H9 (cell line): Measurements from ENCODE around the gene ALX4. TPM values are rescaled to one million over a fixed set of nuclear protein-coding genes. Genes with fewer than 3 reads are reported as not detected.

Source experiments
- DNase-seq: peaks from one replicate; pipeline ENCODE4 v3.0.0-alpha.2; 2017
- H2AFZ ChIP-seq: one replicate; pipeline ENCODE4 v1.6.1; 2013; ENCODE audit warnings: mild to moderate bottlenecking, low read length, control low read depth, moderate library complexity
- H2AK5ac ChIP-seq: 2 replicates; pipeline ENCODE4 v1.6.1; 2013; ENCODE audit warnings: low read length, control low read depth, mixed read lengths; ENCODE audit not compliant: insufficient read length
- H2BK120ac ChIP-seq: one replicate; pipeline ENCODE4 v1.6.1; 2013; ENCODE audit warnings: low read depth, mild to moderate bottlenecking, low read length, control low read depth, inconsistent platforms; ENCODE audit not compliant: poor library complexity, severe bottlenecking
- H2BK12ac ChIP-seq: 2 replicates; pipeline ENCODE4 v1.6.1; 2013; ENCODE audit warnings: low read length, control low read depth, mixed read lengths, low read depth; ENCODE audit not compliant: insufficient read length
- H2BK15ac ChIP-seq: 2 replicates; pipeline ENCODE4 v1.6.1; 2013; ENCODE audit warnings: low read depth, low read length, control low read depth
- H2BK20ac ChIP-seq: one replicate; pipeline ENCODE4 v1.6.1; 2013; ENCODE audit warnings: low read depth, mild to moderate bottlenecking, low read length, control low read depth, inconsistent platforms; ENCODE audit not compliant: poor library complexity, severe bottlenecking
- H2BK5ac ChIP-seq: 2 replicates; pipeline ENCODE4 v1.6.1; 2013; ENCODE audit warnings: low read length, control low read depth, mixed read lengths; ENCODE audit not compliant: insufficient read length
- H3K14ac ChIP-seq: 2 replicates; pipeline ENCODE4 v1.6.1; 2013; ENCODE audit warnings: low read length, control low read depth; ENCODE audit not compliant: insufficient read depth
- H3K18ac ChIP-seq: 2 replicates; pipeline ENCODE4 v1.6.1; 2013; ENCODE audit warnings: low read depth, mild to moderate bottlenecking, mixed read lengths, low read length, control low read depth; ENCODE audit not compliant: insufficient read length
- H3K23ac ChIP-seq: 2 replicates; pipeline ENCODE4 v1.6.1; 2013; ENCODE audit warnings: low read length, control low read depth, mixed read lengths, low read depth; ENCODE audit not compliant: insufficient read length
- H3K23me2 ChIP-seq: 2 replicates; pipeline ENCODE4 v1.6.1; 2013; ENCODE audit warnings: low read depth, mild to moderate bottlenecking, mixed read lengths, low read length, control low read depth; ENCODE audit not compliant: insufficient read length, poor library complexity, severe bottlenecking
- H3K27ac ChIP-seq: 2 replicates; pipeline ENCODE4 v1.5.1; 2013; ENCODE audit warnings: low read length, control low read depth, mixed read lengths, low read depth; ENCODE audit not compliant: insufficient read length
- H3K27me3 ChIP-seq: 2 replicates; pipeline ENCODE4 v1.6.1; 2013; ENCODE audit warnings: low read length, control low read depth, inconsistent platforms; ENCODE audit not compliant: insufficient read depth
- H3K4ac ChIP-seq: 2 replicates; pipeline ENCODE4 v1.6.1; 2013; ENCODE audit warnings: low read depth, mild to moderate bottlenecking, control low read depth, inconsistent platforms, low read length, moderate library complexity
- H3K4me1 ChIP-seq: 2 replicates; pipeline ENCODE4 v1.6.1; 2013; ENCODE audit warnings: low read length, control low read depth, inconsistent platforms; ENCODE audit not compliant: insufficient read depth
- H3K4me2 ChIP-seq: 2 replicates; pipeline ENCODE4 v1.6.1; 2013; ENCODE audit warnings: low read length, control low read depth, mixed read lengths; ENCODE audit not compliant: insufficient read length, insufficient read depth
- H3K56ac ChIP-seq: 2 replicates; pipeline ENCODE4 v1.6.1; 2013; ENCODE audit warnings: low read depth, mild to moderate bottlenecking, mixed read lengths, low read length, control low read depth; ENCODE audit not compliant: insufficient read length
- H3K79me1 ChIP-seq: 2 replicates; pipeline ENCODE4 v1.6.1; 2013; ENCODE audit warnings: low read depth, mild to moderate bottlenecking, moderate library complexity, low read length, control low read depth, inconsistent platforms; ENCODE audit not compliant: insufficient read depth, poor library complexity, severe bottlenecking
- H3K79me2 ChIP-seq: 2 replicates; pipeline ENCODE4 v1.6.1; 2013; ENCODE audit warnings: low read length, control low read depth, inconsistent platforms; ENCODE audit not compliant: insufficient read depth
- H3K9ac ChIP-seq: 2 replicates; pipeline ENCODE4 v1.6.1; 2013; ENCODE audit warnings: low read length, control low read depth, mixed read lengths; ENCODE audit not compliant: insufficient read length; ENCODE audit errors: extremely low read depth
- H3K9me3 ChIP-seq: one replicate; pipeline ENCODE4 v1.6.1; 2013; ENCODE audit warnings: low read depth, low read length, inconsistent platforms; ENCODE audit not compliant: control insufficient read depth
- H3T11ph ChIP-seq: one replicate; pipeline ENCODE4 v1.6.1; 2013; ENCODE audit warnings: mild to moderate bottlenecking, low read length, control low read depth, inconsistent platforms
- H4K20me1 ChIP-seq: one replicate; pipeline ENCODE4 v1.6.1; 2013; ENCODE audit not compliant: control insufficient read depth, insufficient read length, insufficient read depth
- H4K5ac ChIP-seq: 2 replicates; pipeline ENCODE4 v1.6.1; 2013; ENCODE audit warnings: low read depth, mild to moderate bottlenecking, mixed read lengths, low read length, control low read depth; ENCODE audit not compliant: insufficient read length
- H4K8ac ChIP-seq: replicated peaks from 2 replicates; pipeline ENCODE4 v1.6.1; 2013; ENCODE audit warnings: low read length, control low read depth, mixed read lengths, low read depth; ENCODE audit not compliant: insufficient read length
- H4K91ac ChIP-seq: 2 replicates; pipeline ENCODE4 v1.6.1; 2013; ENCODE audit warnings: low read depth, mild to moderate bottlenecking, moderate library complexity, mixed read lengths, low read length, control low read depth; ENCODE audit not compliant: insufficient read length
- H3K27ac Mint-ChIP-seq, 3 experiments: 2 replicates in 2 of 3; 3 replicates in 1 of 3; pipeline ENCODE4 v1.8.0; 2020 to 2021; ENCODE audit warnings: mixed read lengths in 3 of 3, mild to moderate bottlenecking in 1 of 3, moderate library complexity in 1 of 3
- H3K27me3 Mint-ChIP-seq: 2 replicates; pipeline ENCODE4 v1.8.0; 2021; ENCODE audit warnings: low read depth, mild to moderate bottlenecking, moderate library complexity, mixed read lengths
- H3K36me3 Mint-ChIP-seq, 3 experiments: 2 replicates in 2 of 3; 3 replicates in 1 of 3; pipeline ENCODE4 v1.8.0; 2020 to 2021; ENCODE audit warnings: low read depth in 3 of 3, mixed read lengths in 3 of 3; ENCODE audit not compliant: insufficient read depth in 1 of 3
- H3K4me1 Mint-ChIP-seq, 2 experiments: 2 replicates each; pipeline ENCODE4 v1.8.0; 2020; ENCODE audit warnings: mixed read lengths in 2 of 2
- H3K4me3 Mint-ChIP-seq, 2 experiments: 2 replicates in 1 of 2; 3 replicates in 1 of 2; pipeline ENCODE4 v1.8.0; 2020 to 2021; ENCODE audit warnings: mild to moderate bottlenecking in 2 of 2, mixed read lengths in 2 of 2, moderate library complexity in 1 of 2
- H3K9me3 Mint-ChIP-seq, 2 experiments: 2 replicates in 1 of 2; 3 replicates in 1 of 2; pipeline ENCODE4 v1.8.0; 2020; ENCODE audit warnings: mild to moderate bottlenecking in 2 of 2, mixed read lengths in 2 of 2, moderate library complexity in 1 of 2
- WGBS: extraction: QIAGEN DNeasy Blood & Tissue Kit; methylation state at CpG from one replicate; pipeline ENCODE4 v1.1.7; 2013; ENCODE audit warnings: missing lambda C conversion rate, low lambda C conversion rate, mixed read lengths; ENCODE audit not compliant: insufficient read length; ENCODE audit errors: extremely low coverage; 5-methylcytosine and 5-hydroxymethylcytosine counted together
- total RNA-seq: library from RNA; stranded (reverse); gene quantifications from 2 replicates; pipeline ENCODE4 v1.2.1, GENCODE V29; 2021
- TF ChIP-seq, protein P1 (sequence below): fragments of 200-600 bp; sonication (generic); conservative IDR thresholded peaks from 3 replicates; pipeline ENCODE4 v1.8.0; 2021; ENCODE audit warnings: antibody characterized with exemption, mild to moderate bottlenecking

ALX4 gene
- total RNA-seq, 1 experiment from 2014 or later, result not detected

DNA sequence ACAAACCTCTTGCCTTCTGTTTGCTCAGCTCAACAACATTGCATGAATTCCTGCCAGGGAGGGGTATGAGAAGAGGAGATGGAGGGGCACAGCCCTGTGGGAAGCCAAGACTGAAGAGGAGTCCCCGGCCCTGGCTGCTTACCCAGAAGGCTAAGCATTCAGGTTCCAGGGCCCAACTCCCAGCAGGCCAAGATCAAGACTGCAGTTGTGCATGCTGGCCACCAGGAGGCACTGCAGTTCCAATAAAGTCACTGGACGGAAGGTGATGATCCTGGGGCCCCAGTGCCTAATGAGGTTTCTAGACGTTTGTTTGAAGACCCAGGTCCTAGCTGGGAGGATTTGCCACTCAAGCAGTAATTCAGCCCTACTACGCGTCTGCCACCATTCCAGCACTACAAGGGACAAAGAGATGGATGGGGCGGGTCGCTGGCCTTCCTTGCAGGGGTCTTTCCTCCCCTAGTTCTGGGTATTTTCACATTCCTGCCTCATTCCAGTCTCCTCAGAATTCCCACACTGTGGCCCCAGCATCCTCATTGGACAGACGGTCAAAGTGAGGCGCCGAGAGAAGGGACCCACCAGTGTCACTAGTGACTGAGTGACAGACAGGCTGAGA lies 23.6 kb downstream of the ALX4 start:
- H4K91ac ChIP-seq, result no peak overlapping the region
- H2AFZ ChIP-seq, result no peak overlapping the region
- TF ChIP-seq, protein P1, sequence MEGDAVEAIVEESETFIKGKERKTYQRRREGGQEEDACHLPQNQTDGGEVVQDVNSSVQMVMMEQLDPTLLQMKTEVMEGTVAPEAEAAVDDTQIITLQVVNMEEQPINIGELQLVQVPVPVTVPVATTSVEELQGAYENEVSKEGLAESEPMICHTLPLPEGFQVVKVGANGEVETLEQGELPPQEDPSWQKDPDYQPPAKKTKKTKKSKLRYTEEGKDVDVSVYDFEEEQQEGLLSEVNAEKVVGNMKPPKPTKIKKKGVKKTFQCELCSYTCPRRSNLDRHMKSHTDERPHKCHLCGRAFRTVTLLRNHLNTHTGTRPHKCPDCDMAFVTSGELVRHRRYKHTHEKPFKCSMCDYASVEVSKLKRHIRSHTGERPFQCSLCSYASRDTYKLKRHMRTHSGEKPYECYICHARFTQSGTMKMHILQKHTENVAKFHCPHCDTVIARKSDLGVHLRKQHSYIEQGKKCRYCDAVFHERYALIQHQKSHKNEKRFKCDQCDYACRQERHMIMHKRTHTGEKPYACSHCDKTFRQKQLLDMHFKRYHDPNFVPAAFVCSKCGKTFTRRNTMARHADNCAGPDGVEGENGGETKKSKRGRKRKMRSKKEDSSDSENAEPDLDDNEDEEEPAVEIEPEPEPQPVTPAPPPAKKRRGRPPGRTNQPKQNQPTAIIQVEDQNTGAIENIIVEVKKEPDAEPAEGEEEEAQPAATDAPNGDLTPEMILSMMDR, result peak; percentile 99
- no peak overlapping the region for H3K27ac ChIP-seq
- H3K36me3 Mint-ChIP-seq, result no peaks in the 10 kb centered on the region
- H4K5ac ChIP-seq, result no peak overlapping the region
- H3K4me3 Mint-ChIP-seq, result no peak overlapping the region
- H3K9me3 Mint-ChIP-seq, result no peaks in the 10 kb centered on the region
- H3K23ac ChIP-seq, result no peak overlapping the region
- peak overlapping the region; percentile 5 for H3K18ac ChIP-seq
- H3K14ac ChIP-seq, result no peak overlapping the region
- peaks cover 16% of the 10 kb centered on the region for H3K27me3 Mint-ChIP-seq
- H3K23me2 ChIP-seq, result no peaks in the 10 kb centered on the region
- no peak overlapping the region for H3K4ac ChIP-seq
- no CpG with 5 or more reads among the region's 10 CpGs for WGBS
- no peaks in the 10 kb centered on the region for H3K27me3 ChIP-seq
- no peaks in the 10 kb centered on the region for H3K9me3 ChIP-seq
- H4K20me1 ChIP-seq, result no peaks in the 10 kb centered on the region
- H2BK12ac ChIP-seq, result no peak overlapping the region
- H3K9ac ChIP-seq, result no peak overlapping the region
- no peak overlapping the region for H4K8ac ChIP-seq
- no peak overlapping the region for H3K27ac Mint-ChIP-seq
- H3K4me1 Mint-ChIP-seq, result peaks cover 13 to 30% of the 10 kb centered on the region in 2 experiments
- H3K79me2 ChIP-seq, result no peaks in the 10 kb centered on the region
- H2AK5ac ChIP-seq, result no peak overlapping the region
- H3K79me1 ChIP-seq, result no peaks in the 10 kb centered on the region
- H3K4me1 ChIP-seq, result no peaks in the 10 kb centered on the region; the same call in 1 of the 2 replicates
- peak; percentile 87 for DNase-seq
- H3K56ac ChIP-seq, result no peak overlapping the region
- H2BK15ac ChIP-seq, result no peak overlapping the region
- H2BK20ac ChIP-seq, result no peak overlapping the region
- no peak overlapping the region for H3K4me2 ChIP-seq
- H2BK5ac ChIP-seq, result no peak overlapping the region
- no peak overlapping the region for H3T11ph ChIP-seq
- no peak overlapping the region for H2BK120ac ChIP-seq
